Prostate gland (tissue), 2 donors: ENCODE results near the gene TMEM45A. TPM values are rescaled to one million over a fixed set of nuclear protein-coding genes. Genes with fewer than 3 reads are reported as not detected.

ENCODE experiments used
- DNase-seq: peaks from one replicate; pipeline ENCODE4 v3.0.0-alpha.2; 2019; ENCODE audit warnings: low spot score
- H3K27ac ChIP-seq, 2 donors: fragments of 200-600 bp; sonication (generic); 2 replicates each; pipeline ENCODE4 v1.5.1; 2017 to 2019
- H3K27me3 ChIP-seq: fragments of 200-600 bp; sonication (generic); replicated peaks from 2 replicates; pipeline ENCODE4 v1.5.1; 2019; ENCODE audit not compliant: insufficient read depth
- H3K36me3 ChIP-seq, 2 donors: fragments of 200-600 bp; sonication (generic); 1 replicate in 1 of 2; 2 replicates in 1 of 2; pipeline versions ENCODE4 v1.5.1 to v1.8.1; 2017 to 2019
- H3K4me1 ChIP-seq: fragments of 200-600 bp; sonication (generic); replicated peaks from 2 replicates; pipeline ENCODE4 v1.5.1; 2019
- H3K4me3 ChIP-seq, 2 donors: fragments of 200-600 bp; sonication (generic); 2 replicates each; pipeline ENCODE4 v1.5.1; 2017 to 2019
- H3K9me3 ChIP-seq: fragments of 200-600 bp; sonication (generic); 2 replicates; pipeline ENCODE4 v1.5.1; 2017
- POLR2A ChIP-seq: fragments of 450-650 bp; IDR thresholded peaks from one replicate; pipeline ENCODE4 v1.6.1; 2016; ENCODE audit warnings: antibody characterized with exemption, mild to moderate bottlenecking
- POLR2AphosphoS5 ChIP-seq: sonication (generic); formaldehyde crosslinking; IDR thresholded peaks from one replicate; pipeline ENCODE4 v1.6.1; 2017; ENCODE audit warnings: antibody characterized with exemption
- WGBS: methylation state at CpG from one replicate; pipeline ENCODE4 v1.1.5; 2018; 5-methylcytosine and 5-hydroxymethylcytosine counted together
- intact Hi-C: fragments of 100-400 bp; cut with DNase I; formaldehyde crosslinking; loops from one replicate; pipeline ENCODE4 v1.14.2; 2022
- total RNA-seq, 2 donors: library from RNA; depleted of rRNA; stranded (reverse); fragments of >200 nt; gene quantifications; one replicate each; pipeline ENCODE4 v1.1.0, GENCODE V29; 2016
- TF ChIP-seq, protein P1 (sequence below), 4 experiments: fragments of 200-600 bp in 2 of 4; fragments of 450-650 bp in 2 of 4; sonication (generic) in 2 of 4; IDR thresholded peaks; 1 replicate in 3 of 4; 2 replicates in 1 of 4; pipeline ENCODE4 v1.5.1; 2016 to 2019; ENCODE audit warnings: antibody characterized with exemption in 4 of 4, mild to moderate bottlenecking in 2 of 4, moderate library complexity in 2 of 4

Gene TMEM45A
- total RNA-seq, 2 donors from 2014 or later = 6.3 to 11.8 TPM

GRCh38 chr3:100562224-100562857, 69.9 kb downstream of the TMEM45A start:
- Histone ChIP-seq H3K27ac (peak overlapping the region in 1 of 2 donors; percentile 1), H3K4me3 (no peak overlapping the region), H3K4me1 (no peaks in the 10 kb centered on the region), H3K27me3 (no peaks in the 10 kb centered on the region), H3K9me3 (no peaks in the 10 kb centered on the region), H3K36me3 (no peaks in the 10 kb centered on the region)
- WGBS = 42% methylated on average over 4 of the region's 4 CpGs
- intact Hi-C loops = no loop called here
- DNase-seq = no peak
- TF ChIP-seq POLR2AphosphoS5 (no peak), POLR2A (no peak)
- TF ChIP-seq, protein P1, sequence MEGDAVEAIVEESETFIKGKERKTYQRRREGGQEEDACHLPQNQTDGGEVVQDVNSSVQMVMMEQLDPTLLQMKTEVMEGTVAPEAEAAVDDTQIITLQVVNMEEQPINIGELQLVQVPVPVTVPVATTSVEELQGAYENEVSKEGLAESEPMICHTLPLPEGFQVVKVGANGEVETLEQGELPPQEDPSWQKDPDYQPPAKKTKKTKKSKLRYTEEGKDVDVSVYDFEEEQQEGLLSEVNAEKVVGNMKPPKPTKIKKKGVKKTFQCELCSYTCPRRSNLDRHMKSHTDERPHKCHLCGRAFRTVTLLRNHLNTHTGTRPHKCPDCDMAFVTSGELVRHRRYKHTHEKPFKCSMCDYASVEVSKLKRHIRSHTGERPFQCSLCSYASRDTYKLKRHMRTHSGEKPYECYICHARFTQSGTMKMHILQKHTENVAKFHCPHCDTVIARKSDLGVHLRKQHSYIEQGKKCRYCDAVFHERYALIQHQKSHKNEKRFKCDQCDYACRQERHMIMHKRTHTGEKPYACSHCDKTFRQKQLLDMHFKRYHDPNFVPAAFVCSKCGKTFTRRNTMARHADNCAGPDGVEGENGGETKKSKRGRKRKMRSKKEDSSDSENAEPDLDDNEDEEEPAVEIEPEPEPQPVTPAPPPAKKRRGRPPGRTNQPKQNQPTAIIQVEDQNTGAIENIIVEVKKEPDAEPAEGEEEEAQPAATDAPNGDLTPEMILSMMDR (IDR thresholded peaks at IDR 0.05) = no peak

DNA sequence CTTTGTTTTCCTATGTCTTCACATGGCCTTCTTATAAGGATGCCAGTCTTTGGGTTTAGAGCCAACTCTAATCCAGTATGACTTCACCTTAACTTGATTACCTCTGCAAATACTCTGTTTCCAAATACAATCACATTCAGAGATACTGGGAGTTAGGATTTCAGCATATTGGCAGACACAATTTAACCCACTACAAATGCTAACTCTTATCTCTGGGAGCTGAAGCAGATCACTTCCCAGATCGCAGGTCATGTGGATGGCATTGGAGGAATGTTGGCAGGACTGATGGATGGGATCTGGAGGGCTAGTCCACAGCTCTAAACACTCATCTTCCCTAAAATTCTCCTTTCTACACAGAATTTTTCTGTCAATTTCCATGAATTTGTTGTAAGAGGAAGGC, 70.8 kb downstream of the TMEM45A start:
- intact Hi-C loops = no loop called here
- Histone ChIP-seq H3K36me3 (no peaks in the 10 kb centered on the region), H3K4me1 (no peaks in the 10 kb centered on the region), H3K4me3 (no peak overlapping the region), H3K27me3 (no peaks in the 10 kb centered on the region), H3K9me3 (no peaks in the 10 kb centered on the region), H3K27ac (no peak overlapping the region)
- 74% methylated on average over 1 of the region's 1 CpG for WGBS
- TF ChIP-seq POLR2AphosphoS5 = no peak
- TF ChIP-seq POLR2A = no peak
- TF ChIP-seq, protein P1 (IDR thresholded peaks at IDR 0.05) = no peak
- DNase-seq = no peak

- Histone ChIP-seq H3K9me3 (no peaks in the 10 kb centered on the region), H3K27me3 (no peaks in the 10 kb centered on the region), H3K4me3 (no peak overlapping the region), H3K4me1 (no peaks in the 10 kb centered on the region), H3K36me3 (no peaks in the 10 kb centered on the region), H3K27ac (no peak overlapping the region)
- DNase-seq = no peak
- intact Hi-C loops = no loop called here
- 100% methylated on average over 2 of the region's 2 CpGs for WGBS
- TF ChIP-seq, protein P1 (IDR thresholded peaks at IDR 0.05) = no peak
These were observed 71.3 kb downstream of the TMEM45A start for GRCh38 chr3:100563652-100564211.

DNA sequence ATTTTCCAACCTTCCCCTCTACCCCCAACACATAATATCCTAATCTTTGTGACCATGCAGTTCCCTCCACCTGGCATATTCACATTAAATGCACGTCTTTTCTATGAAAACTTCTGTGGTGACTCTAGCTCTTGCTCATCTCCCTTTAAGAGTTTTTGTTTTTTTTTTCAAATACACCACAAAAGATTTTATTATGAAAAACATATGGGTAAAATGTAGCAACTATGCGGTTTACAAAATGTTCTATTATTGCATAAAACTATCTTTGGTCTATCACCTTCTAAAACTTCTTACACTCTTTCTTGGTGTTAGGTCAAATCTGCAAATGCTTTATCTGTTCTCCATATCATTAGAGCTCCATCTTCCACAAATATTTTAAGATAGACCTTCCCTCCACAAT, 78.4 kb downstream of the TMEM45A start:
- no peaks in the 10 kb centered on the region for H3K4me1 ChIP-seq
- no peak for DNase-seq
- 93% methylated on average over 2 of the region's 2 CpGs for WGBS
- no peaks in the 10 kb centered on the region for H3K9me3 ChIP-seq
- H3K27ac ChIP-seq = no peak overlapping the region
- no peaks in the 10 kb centered on the region for H3K27me3 ChIP-seq
- TF ChIP-seq, protein P1 (IDR thresholded peaks at IDR 0.05) = no peak
- TF ChIP-seq POLR2AphosphoS5 = no peak
- TF ChIP-seq POLR2A = no peak
- no peaks in the 10 kb centered on the region for H3K36me3 ChIP-seq
- H3K4me3 ChIP-seq = no peak overlapping the region
- intact Hi-C loops = no loop called here

DNA sequence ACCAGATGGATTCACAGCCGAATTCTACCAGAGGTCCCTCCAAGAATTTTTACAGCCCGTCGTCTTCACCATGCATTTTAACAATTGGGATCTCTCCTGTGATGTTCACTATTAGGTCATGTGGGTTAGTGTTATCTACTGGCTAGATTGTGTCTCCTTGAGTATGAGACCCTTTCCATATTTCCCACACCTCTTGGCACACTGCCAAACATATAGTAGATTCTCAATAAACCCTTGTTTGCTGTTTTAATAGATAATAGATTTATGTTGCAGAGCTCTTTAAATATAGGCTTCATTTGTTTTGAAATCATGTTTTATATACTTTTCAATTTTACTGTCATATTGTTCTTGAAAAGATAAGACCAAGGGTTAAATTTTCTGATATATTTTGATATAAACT, 82.1 kb downstream of the TMEM45A start:
- H3K4me3 ChIP-seq = no peak overlapping the region
- 94% methylated on average over 3 of the region's 3 CpGs for whole genome bisulfite sequencing
- TF ChIP-seq, protein P1 (IDR thresholded peaks at IDR 0.05) = no peak
- no peak for TF ChIP-seq POLR2AphosphoS5
- TF ChIP-seq POLR2A = no peak
- no peaks in the 10 kb centered on the region for H3K36me3 ChIP-seq
- H3K27ac ChIP-seq = no peak overlapping the region
- DNase-seq = no peak
- H3K9me3 ChIP-seq = no peaks in the 10 kb centered on the region
- intact Hi-C loops = no loop called here
- no peaks in the 10 kb centered on the region for H3K4me1 ChIP-seq
- no peaks in the 10 kb centered on the region for H3K27me3 ChIP-seq
